ENCODE results near the gene OSR1. TPM values are rescaled to one million over a fixed set of nuclear protein-coding genes. Genes with fewer than 3 reads are reported as not detected.

The OSR1 gene
- total RNA-seq, 1 experiment from 2014 or later = 4.4 TPM

- no peaks in the 10 kb centered on the region for H3K9me3 ChIP-seq (ENCODE audit: control insufficient read depth, insufficient read depth, low read depth, low read length)
- peaks cover 37% of the 10 kb centered on the region for H3K27me3 ChIP-seq (ENCODE audit: control insufficient read depth, insufficient read depth, low read length)
- BruUV-seq (replicated peaks) = no TSS peak
- peak; percentile 42 for ATAC-seq
- ChIA-PET POLR2A (no interaction called here), CTCF (interaction anchor here (0.6 to 0.7 kb wide), 2 partner anchors 14 to 42 kb away, joined by 3 to 6 read pairs; no protein-coding TSS in a partner anchor)
- DNase-seq (ENCODE audit: low read depth, low spot score) = no peak
- H3K4me3 ChIP-seq (ENCODE audit: low read depth in 2 of 2, low read length in 2 of 2) = peak overlapping the region; percentile 38 to 67
- intact Hi-C loops (cut with micrococcal nuclease; ENCODE audit: unreplicated experiment) = loop anchor here (5.0 to 10.0 kb wide), 3 partner anchors 383 to 977 kb away; no protein-coding TSS in a partner anchor
- H3K27ac ChIP-seq (ENCODE audit: low read length) = no peak overlapping the region; the same call in 1 of the 2 replicates
- TF ChIP-seq REST (IDR thresholded peaks at IDR 0.05; ENCODE audit: insufficient read depth in 1 of 2, low read depth in 2 of 2, low read length in 1 of 2) = no peak
- TF ChIP-seq SIN3A (IDR thresholded peaks at IDR 0.05; ENCODE audit: borderline replicate concordance, insufficient read depth, low read depth, low read length) = no peak
- no peak for TF ChIP-seq TCF7L2 (IDR thresholded peaks at IDR 0.05; ENCODE audit: low read depth, low read length)
- no peak for TF ChIP-seq POLR2AphosphoS5 (IDR thresholded peaks at IDR 0.05; ENCODE audit: low read depth, low read length)
- no peak for TF ChIP-seq CTCF (IDR thresholded peaks at IDR 0.05)
- H3K36me3 ChIP-seq (ENCODE audit: control insufficient read depth, insufficient read depth, low read length) = no peaks in the 10 kb centered on the region
- in situ Hi-C loops (cut with HindIII; ENCODE audit: low pct_unique_long_range_greater_than_20kb, low sequenced_read_pairs) = no loop called here
- H3K4me1 ChIP-seq (ENCODE audit: control insufficient read depth, insufficient read depth, low read length) = peaks cover 15% of the 10 kb centered on the region; the same call in 1 of the 2 replicates
These were observed 3.0 kb upstream of the OSR1 start for GRCh38 chr2:19361325-19361990.

DNA sequence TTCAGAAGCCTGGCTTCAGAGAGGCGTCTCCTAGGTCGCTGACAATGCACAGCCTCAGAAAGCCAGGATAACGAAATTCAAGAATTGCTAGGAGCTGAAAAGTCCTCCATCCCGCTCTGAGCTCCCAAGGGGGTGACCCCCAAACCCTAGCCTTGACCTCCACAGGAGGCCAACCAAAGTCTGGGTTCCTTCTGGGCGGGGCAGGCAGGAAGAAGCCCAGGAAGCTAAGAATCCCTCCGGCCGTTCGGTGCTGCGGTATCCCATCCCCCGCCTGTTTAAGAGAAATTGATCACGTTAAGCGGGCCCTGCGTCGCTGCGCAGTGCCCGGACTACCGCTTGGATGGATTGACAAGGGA lies 2.5 kb upstream of the OSR1 start:
- ATAC-seq (no peak), DNase-seq (ENCODE audit: low read depth, low spot score) (no peak)
- TF ChIP-seq POLR2AphosphoS5 (IDR thresholded peaks at IDR 0.05; ENCODE audit: low read depth, low read length) = no peak
- ChIA-PET CTCF (no interaction called here), POLR2A (no interaction called here)
- Histone ChIP-seq H3K27me3 (ENCODE audit: control insufficient read depth, insufficient read depth, low read length) (peaks cover 32% of the 10 kb centered on the region), H3K27ac (ENCODE audit: low read length) (no peak overlapping the region), H3K36me3 (ENCODE audit: control insufficient read depth, insufficient read depth, low read length) (no peaks in the 10 kb centered on the region), H3K4me3 (ENCODE audit: low read depth in 2 of 2, low read length in 2 of 2) (peak overlapping the region in 1 of 2 experiments; percentile 67; a peak in 2 of 4 replicates), H3K9me3 (ENCODE audit: control insufficient read depth, insufficient read depth, low read depth, low read length) (no peaks in the 10 kb centered on the region), H3K4me1 (ENCODE audit: control insufficient read depth, insufficient read depth, low read length) (peaks cover 15% of the 10 kb centered on the region; the same call in 1 of the 2 replicates)
- in situ Hi-C loops (cut with HindIII; ENCODE audit: low pct_unique_long_range_greater_than_20kb, low sequenced_read_pairs) = no loop called here
- intact Hi-C loops (cut with micrococcal nuclease; ENCODE audit: unreplicated experiment) = loop anchor here (5.0 to 10.0 kb wide), 3 partner anchors 384 to 976 kb away; no protein-coding TSS in a partner anchor
- no TSS peak for BruUV-seq (replicated peaks)
